ENCODE measurements around the gene ADAM33. TPM values are rescaled to one million over a fixed set of nuclear protein-coding genes. Genes with fewer than 3 reads are reported as not detected.

Gene ADAM33
- total RNA-seq, 1 experiment from 2014 or later, result not detected

DNA sequence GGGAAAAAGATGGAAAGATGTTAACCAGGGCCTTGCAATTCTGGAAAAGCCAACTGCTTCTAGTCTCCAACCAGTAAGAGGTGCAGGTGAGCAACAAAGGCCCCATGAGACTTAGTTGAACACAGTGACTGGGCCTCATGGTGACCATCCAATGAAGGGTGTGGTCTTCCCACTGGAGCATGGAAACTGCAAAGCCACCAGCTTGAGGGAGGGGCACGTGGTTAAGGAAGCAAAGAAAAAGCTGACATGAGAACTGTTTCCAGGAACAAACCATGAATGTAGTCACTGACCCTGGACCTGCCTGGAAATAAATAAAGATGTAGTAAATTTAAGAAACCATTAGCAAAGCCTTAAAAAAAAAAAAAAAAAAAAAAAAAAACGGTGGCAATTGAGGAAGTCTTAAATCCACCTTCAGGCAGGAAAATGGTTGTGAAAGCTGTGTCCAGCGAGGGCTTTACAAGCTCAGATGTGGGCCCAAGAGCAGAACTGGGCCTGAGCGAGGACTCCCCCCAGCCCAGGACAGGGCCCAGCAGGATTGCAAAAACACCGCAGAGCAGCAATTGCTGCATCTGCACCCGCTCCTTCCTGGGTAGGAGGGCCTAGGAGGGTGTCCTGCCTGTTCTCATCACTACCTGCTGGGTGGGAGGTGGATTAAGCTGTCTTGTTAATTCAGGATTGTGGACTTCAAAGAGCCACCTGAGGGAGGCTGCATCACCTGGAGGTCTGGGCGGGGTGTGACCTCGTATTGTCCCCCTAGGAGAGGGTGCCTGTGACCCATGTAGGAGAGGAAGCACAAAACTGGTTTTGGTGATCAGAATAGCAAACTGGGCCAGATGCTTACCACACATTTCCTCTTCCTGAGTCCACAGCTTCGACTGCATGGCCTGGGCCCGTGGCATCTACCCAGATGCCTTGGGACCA is 28.9 kb downstream of the ADAM33 start:
- TF ChIP-seq, protein P1, sequence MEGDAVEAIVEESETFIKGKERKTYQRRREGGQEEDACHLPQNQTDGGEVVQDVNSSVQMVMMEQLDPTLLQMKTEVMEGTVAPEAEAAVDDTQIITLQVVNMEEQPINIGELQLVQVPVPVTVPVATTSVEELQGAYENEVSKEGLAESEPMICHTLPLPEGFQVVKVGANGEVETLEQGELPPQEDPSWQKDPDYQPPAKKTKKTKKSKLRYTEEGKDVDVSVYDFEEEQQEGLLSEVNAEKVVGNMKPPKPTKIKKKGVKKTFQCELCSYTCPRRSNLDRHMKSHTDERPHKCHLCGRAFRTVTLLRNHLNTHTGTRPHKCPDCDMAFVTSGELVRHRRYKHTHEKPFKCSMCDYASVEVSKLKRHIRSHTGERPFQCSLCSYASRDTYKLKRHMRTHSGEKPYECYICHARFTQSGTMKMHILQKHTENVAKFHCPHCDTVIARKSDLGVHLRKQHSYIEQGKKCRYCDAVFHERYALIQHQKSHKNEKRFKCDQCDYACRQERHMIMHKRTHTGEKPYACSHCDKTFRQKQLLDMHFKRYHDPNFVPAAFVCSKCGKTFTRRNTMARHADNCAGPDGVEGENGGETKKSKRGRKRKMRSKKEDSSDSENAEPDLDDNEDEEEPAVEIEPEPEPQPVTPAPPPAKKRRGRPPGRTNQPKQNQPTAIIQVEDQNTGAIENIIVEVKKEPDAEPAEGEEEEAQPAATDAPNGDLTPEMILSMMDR (IDR thresholded peaks at IDR 0.05; ENCODE audit: unreplicated experiment), result no peak
- Mint-ChIP-seq H3K27ac (ENCODE audit: low read depth, unreplicated experiment) (no peak overlapping the region), H3K27me3 (ENCODE audit: insufficient read depth, unreplicated experiment) (no peaks in the 10 kb centered on the region), H3K36me3 (ENCODE audit: insufficient read depth, unreplicated experiment) (peaks cover 21% of the 10 kb centered on the region), H3K4me3 (ENCODE audit: unreplicated experiment) (no peak overlapping the region), H3K4me1 (ENCODE audit: insufficient read depth, unreplicated experiment) (no peaks in the 10 kb centered on the region), H3K9me3 (ENCODE audit: unreplicated experiment) (no peaks in the 10 kb centered on the region)
- no peak for DNase-seq (ENCODE audit: unreplicated experiment)
- ChIA-PET POLR2A (no interaction called here), CTCF (interaction anchor here (1.2 kb wide), 1 partner anchor 58 kb away, joined by 3 read pairs; no protein-coding TSS in a partner anchor)
- no TSS peak for BruUV-seq (replicated peaks)
- intact Hi-C loops (cut with micrococcal nuclease), result no loop called here

DNA sequence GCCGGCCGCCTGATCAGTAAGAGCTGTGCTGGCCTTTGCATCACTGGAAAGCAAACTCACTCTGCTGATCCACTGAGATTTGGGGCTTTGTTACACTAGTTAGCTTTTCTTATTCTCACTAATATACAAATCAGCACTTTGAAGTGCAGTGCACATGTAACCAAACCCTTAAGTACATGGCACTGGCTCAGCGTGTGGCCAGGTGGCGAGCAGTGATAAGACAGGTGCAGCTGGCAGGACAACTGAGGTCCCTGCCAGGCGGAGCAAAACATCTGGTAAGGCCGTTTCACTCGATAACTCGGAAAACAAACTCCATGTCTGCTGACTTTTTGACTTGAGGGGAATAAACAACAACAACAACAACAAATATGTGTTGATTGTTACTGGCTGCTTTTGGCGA is 29.6 kb downstream of the ADAM33 start:
- Mint-ChIP-seq H3K36me3 (ENCODE audit: insufficient read depth, unreplicated experiment) (peaks cover 23% of the 10 kb centered on the region), H3K27me3 (ENCODE audit: insufficient read depth, unreplicated experiment) (no peaks in the 10 kb centered on the region), H3K27ac (ENCODE audit: low read depth, unreplicated experiment) (no peak overlapping the region), H3K4me1 (ENCODE audit: insufficient read depth, unreplicated experiment) (no peaks in the 10 kb centered on the region), H3K4me3 (ENCODE audit: unreplicated experiment) (no peak overlapping the region), H3K9me3 (ENCODE audit: unreplicated experiment) (no peaks in the 10 kb centered on the region)
- intact Hi-C loops (cut with micrococcal nuclease), result no loop called here
- ChIA-PET CTCF (interaction anchor here (0.8 to 1.2 kb wide), 2 partner anchors 59 to 64 kb away, joined by 3 read pairs; no protein-coding TSS in a partner anchor), POLR2A (interaction anchor here (1.2 kb wide), 1 partner anchor 9 kb away, joined by 3 read pairs; no protein-coding TSS in a partner anchor)
- BruUV-seq (replicated peaks), result no TSS peak
- no peak for DNase-seq (ENCODE audit: unreplicated experiment)
- TF ChIP-seq, protein P1 (IDR thresholded peaks at IDR 0.05; ENCODE audit: unreplicated experiment), result no peak

DNA sequence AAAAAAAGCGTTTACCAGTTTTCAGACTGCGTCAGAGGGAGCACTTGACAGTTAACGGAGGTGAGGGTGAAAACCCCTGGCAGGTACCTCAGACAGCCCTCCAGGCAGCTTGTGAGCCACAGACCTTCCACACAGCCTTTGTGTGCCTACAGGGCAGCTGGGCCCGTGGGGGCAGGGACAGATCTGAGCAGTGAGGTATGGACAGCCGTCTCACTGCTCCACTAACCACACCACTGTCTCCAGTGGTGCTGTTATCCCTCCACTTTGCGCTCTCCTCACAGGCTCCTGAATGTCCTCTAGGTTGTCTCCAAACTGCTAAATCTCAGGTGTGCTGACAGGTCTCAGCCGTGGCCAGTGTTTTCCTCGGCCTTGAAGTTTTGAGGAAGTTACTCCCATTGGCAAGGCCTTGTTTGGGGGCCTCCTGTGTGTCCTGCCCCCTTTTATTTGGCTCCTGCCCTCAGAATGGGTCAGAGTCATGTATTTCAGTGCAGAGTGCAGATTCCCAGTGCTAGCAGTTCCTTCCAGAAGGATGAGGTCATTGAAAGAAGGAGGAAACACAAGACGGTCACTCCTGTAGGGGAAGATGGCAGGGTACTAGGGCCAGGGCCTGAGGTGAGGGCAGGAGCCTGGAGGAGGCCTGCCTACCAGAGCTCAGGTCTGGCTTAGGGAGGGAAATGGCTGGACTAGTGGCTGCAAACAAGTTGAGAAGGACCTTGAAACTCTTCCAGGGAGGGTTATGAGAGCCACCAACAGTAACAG is 30.4 kb downstream of the ADAM33 start:
- H3K4me1 Mint-ChIP-seq (ENCODE audit: insufficient read depth, unreplicated experiment), result no peaks in the 10 kb centered on the region
- DNase-seq (ENCODE audit: unreplicated experiment), result no peak
- H3K27ac Mint-ChIP-seq (ENCODE audit: low read depth, unreplicated experiment), result no peak overlapping the region
- POLR2A ChIA-PET, result interaction anchor here (1.2 kb wide), 1 partner anchor 8 kb away, joined by 3 read pairs; no protein-coding TSS in a partner anchor
- TF ChIP-seq, protein P1 (IDR thresholded peaks at IDR 0.05; ENCODE audit: unreplicated experiment), result no peak
- H3K4me3 Mint-ChIP-seq (ENCODE audit: unreplicated experiment), result no peak overlapping the region
- peaks cover 29% of the 10 kb centered on the region for H3K36me3 Mint-ChIP-seq (ENCODE audit: insufficient read depth, unreplicated experiment)
- CTCF ChIA-PET, result interaction anchor here (0.6 to 1.2 kb wide), 3 partner anchors 60 to 65 kb away, joined by 3 to 4 read pairs (median 3); no protein-coding TSS in a partner anchor
- no peaks in the 10 kb centered on the region for H3K27me3 Mint-ChIP-seq (ENCODE audit: insufficient read depth, unreplicated experiment)
- no TSS peak for BruUV-seq (replicated peaks)
- H3K9me3 Mint-ChIP-seq (ENCODE audit: unreplicated experiment), result no peaks in the 10 kb centered on the region
- intact Hi-C loops (cut with micrococcal nuclease), result no loop called here

DNA sequence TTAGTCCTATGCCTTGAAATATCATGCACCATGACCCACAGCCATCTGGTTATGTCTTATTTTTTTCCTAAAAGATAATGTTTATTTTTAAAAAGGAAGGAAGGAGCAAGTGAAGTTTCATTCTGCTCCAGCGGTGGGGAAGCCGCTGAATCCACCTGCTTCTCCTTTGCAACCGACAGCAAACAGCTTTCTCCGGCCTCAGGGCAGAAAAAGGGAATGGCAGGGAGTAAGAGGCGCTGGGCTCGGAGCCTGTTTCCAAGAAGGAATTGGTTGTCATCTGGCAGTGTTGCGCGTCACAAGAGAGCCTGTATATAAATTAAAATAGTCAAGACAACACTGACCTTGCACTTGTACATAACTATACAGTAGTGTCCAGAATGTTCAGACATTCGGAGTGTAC is 32.9 kb downstream of the ADAM33 start:
- intact Hi-C loops (cut with micrococcal nuclease), result no loop called here
- Mint-ChIP-seq H3K4me1 (ENCODE audit: insufficient read depth, unreplicated experiment) (no peaks in the 10 kb centered on the region), H3K27me3 (ENCODE audit: insufficient read depth, unreplicated experiment) (no peaks in the 10 kb centered on the region), H3K9me3 (ENCODE audit: unreplicated experiment) (no peaks in the 10 kb centered on the region), H3K27ac (ENCODE audit: low read depth, unreplicated experiment) (no peak overlapping the region), H3K36me3 (ENCODE audit: insufficient read depth, unreplicated experiment) (peaks cover 39% of the 10 kb centered on the region), H3K4me3 (ENCODE audit: unreplicated experiment) (no peak overlapping the region)
- CTCF ChIA-PET, result interaction anchor here (0.5 kb wide), 2 partner anchors 26 to 67 kb away, joined by 4 read pairs; no protein-coding TSS in a partner anchor
- TF ChIP-seq, protein P1 (IDR thresholded peaks at IDR 0.05; ENCODE audit: unreplicated experiment), result no peak
- POLR2A ChIA-PET, result no interaction called here
- DNase-seq (ENCODE audit: unreplicated experiment), result no peak
- BruUV-seq (replicated peaks), result no TSS peak

Data from MCF 10A (cell line).